Measurements from ENCODE around the gene VANGL2.
A peak's percentile ranks its signal among the peaks of the same experiment; 100 is the strongest.

Gene VANGL2

GRCh38 chr1:160465123-160465522, 64.8 kb downstream of the VANGL2 start:
- DNase-seq, result no peak

DNA sequence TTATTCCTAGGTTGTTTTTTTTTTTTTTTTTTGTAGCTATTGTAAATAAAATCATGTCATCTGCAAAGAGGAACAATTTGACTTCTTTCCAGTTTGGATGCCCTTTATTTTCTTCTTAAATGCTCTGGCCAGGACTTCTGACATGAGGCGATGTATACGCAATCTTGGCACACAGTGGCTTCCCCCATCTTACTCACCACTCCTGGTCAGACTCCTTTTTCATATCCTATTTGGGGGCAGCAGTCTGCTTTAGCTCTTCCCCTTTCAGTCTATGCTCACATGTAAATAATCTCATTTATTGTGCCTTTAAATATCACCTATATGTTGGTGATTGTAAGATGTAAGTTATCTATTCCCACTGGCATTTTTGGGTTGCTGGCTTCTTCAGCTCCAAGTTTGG, 66.6 kb downstream of the VANGL2 start:
- DNase-seq, result no peak

GRCh38 chr1:160467576-160467975, 67.2 kb downstream of the VANGL2 start:
- no peak for DNase-seq

DNA sequence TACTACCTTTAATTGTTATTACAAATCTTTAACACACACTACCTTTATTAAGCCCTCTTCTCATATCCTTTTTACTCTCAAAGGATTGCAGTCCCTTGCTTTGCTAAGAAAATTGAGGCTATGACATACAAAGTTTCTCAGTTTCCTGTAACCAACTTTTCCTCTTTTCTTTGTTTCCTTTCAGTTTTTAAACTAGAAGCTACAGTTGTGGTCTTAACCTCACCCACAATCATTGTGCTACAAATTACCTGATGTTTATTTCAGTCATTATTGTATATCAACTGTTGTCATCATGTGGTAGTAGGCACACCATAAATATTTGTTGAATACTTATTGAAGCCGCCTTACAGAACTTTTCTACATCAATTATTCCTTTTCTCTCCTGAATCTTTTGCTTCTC, 70.9 kb downstream of the VANGL2 start:
- DNase-seq, result no peak

DNA sequence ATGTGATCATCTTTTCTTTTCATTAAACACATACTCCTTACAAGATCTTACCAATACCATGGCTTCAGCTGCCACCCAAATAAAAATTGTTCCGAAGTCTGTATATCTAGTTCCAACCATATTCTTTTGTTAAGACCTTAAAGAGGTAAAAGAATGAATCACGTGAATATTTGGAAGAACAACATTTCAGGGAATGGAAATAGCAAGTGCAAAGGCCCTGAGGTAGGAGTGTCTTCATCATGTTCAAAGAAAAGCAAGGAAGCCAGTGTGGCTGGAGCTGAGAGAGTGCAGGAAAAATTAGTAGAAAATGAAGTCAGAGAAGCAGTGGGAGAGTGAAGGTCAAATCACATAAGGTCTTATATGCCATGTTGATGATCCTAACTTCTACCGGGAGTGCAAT, 71.7 kb downstream of the VANGL2 start:
- DNase-seq, result no peak

DNA sequence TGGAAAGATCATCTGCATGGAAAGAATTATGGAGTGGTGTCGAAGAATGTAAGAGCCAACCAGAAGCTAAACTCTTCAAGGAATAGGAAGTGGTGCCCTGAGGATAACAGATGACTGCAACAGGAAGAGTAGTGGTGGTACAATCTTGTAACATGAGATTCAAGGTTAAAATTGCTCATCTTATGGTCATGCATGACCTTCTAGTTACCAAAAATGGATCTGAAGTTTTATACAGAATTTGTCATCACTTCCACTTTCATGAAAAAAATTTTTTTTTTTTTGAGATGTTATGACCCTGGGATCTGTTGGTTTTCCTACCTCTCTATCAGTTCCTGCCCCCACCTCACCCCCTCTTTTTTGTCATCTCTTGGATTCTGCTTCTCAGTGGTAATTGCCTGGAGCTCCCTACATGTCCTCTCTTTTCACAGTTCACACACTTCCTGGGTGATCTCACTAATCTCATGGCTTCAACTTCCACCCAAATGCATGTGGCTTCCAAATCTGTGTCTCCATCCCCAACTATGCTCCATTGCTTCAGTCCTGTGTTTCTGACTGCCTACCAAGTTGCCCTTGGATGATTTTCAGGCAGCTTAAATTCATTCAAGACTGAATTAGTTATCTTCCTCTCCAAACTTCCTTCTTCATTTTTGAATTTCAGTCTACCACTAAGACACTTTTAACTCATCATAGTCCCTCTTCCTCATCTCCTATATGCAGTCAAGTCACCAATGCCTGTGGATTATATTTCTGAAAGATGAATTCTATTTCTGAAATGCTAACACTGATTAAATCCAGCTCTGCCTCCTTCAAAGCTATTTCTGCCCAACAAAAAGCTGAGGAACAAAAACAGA, 74.3 kb downstream of the VANGL2 start:
- peak; percentile 3 for DNase-seq
